OCI-LY3 (cell line): ENCODE results near the gene B4GALT2.

Experiments
- CTCF ChIP-seq: fragments of 200-600, 300-600 bp; sonication (generic); IDR thresholded peaks from 2 replicates; pipeline ENCODE4 v1.5.1; 2014; ENCODE audit warnings: antibody characterized with exemption, low read length, low read depth
- EZH2phosphoT487 ChIP-seq: fragments of 200-600 bp; shearing (Covaris generic); IDR thresholded peaks from 2 replicates; pipeline ENCODE4 v1.6.1; 2018; ENCODE audit warnings: antibody characterized with exemption, mixed run types, low read depth

- TF ChIP-seq CTCF (no peak), EZH2phosphoT487 (no peak)
These were observed 41.7 kb upstream of the B4GALT2 start for GRCh38 chr1:43937179-43937865.
